ENCODE measurements around the gene EFL1. TPM values are rescaled to one million over a fixed set of nuclear protein-coding genes. Genes with fewer than 3 reads are reported as not detected.

EFL1 gene
- total RNA-seq = 8.2 and 11.9 TPM in 2 replicates

DNA sequence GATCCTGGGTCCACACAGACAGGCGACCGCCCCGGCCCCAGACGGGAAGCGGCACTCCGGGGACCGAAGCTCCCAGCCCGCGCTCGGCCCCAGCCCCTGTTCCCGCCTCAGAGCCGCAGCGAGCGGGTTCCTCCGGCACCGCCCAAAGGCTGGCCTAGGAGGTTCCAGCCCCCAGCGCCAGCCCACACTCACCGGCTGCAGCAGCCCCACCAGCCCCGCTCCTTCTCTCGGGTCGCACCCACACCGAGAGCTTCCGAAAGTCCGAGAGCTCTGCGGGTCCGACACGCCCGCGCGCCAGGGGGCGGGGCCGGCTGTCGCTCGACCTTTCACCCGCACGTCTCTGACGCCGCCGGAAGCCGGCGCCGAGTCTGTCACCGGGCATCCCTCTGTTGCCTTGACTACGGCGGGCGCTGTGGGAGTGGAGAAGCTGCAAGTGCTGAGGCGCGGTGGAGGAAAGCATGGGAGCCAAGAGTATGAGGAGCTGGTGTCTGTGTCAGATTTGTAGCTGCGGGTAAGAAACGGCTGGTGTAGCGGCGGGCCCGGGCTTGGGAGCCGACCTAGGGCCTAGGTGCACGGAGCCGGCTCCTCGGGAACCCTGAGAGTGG is at the start of gene EFL1, which contains the start of gene SAXO2:
Gene EFL1, minus strand, starts transcription at position 313 of the 605 bp plus-strand sequence. CDS start 956 bp downstream, outside the sequence.
Gene SAXO2, plus strand, starts transcription at position 397 of the 605 bp plus-strand sequence. Its CDS starts 62 bp downstream, at position 459.

Other genes starting within 250 kb of the EFL1 start
- 11.2 and 19.9 TPM in 2 replicates for gene MEX3B, start 216.7 kb downstream of the EFL1 start, total RNA-seq
- 5.5 TPM in 1 of 2 replicates, not detected in the other for gene SAXO2, start 84 bp upstream of the EFL1 start, total RNA-seq
- 0.33 and 1.3 TPM in 2 replicates for gene GOLGA6L10, start 86.7 kb upstream of the EFL1 start, total RNA-seq
- 0.81 and 1.1 TPM in 2 replicates for gene GOLGA6L9, start 167.1 kb upstream of the EFL1 start, total RNA-seq